Limb (tissue), 2 donors: Measurements from ENCODE around the gene CDCA4.
A peak's percentile ranks its signal among the peaks of the same experiment; 100 is the strongest.
"Not testable (repeated sequence)": the region's sequence is repeated elsewhere in the genome, so short reads cannot be mapped to it uniquely, and the experiment has no call there.

Experiments
- DNase-seq, 2 donors: peaks; one replicate each; pipeline ENCODE4 v3.0.0-alpha.2; 2016; ENCODE audit errors: extremely low spot score in 2 of 2

CDCA4 gene

DNA sequence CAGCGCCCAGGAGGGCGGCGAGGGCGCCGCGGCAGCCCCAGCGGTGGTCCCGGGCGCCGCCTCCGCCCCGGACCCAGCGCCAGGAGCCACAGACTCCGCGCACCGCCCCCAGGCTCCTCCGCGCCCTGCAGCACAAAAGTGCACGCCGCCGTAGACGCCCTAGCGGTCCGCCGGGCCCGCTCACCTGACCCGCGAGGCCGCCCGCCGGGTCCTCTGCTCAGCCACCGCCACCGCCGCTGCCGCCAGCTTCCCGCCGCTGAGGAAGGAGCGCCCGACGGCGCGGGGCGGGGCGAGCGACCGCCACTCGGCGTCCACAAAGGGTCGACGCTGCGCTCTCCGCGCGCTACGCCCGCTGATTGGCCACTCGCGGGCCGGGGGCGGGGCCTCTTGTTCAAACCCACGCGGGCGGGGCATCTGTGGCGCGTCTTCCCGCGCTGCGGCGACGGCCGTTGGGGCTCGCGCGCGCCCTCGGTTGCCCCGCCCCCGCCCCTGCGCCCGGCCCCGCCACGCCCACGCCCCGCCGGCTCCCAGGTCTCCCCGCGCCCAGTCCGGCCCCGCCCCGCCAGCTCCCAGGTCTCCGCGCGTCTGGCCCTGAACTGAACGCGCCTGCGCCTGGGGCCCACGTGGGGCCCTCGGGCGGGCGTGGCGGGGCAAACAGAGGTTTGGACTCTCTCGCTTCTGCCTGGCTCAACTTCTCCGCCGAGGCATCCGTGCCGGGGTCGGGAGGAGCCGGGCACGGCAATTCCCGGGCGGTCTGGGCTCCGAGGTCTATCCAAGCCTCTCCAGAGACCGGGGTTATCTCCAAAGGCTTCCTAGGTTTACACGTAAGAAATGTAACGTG is at the start of gene CDCA4:
CDCA4 (minus strand) TSS at position 269 of the 841 bp plus-strand sequence. CDS start 9,154 bp downstream, outside the sequence.
- peak; percentile 96 to 100 for DNase-seq

DNA sequence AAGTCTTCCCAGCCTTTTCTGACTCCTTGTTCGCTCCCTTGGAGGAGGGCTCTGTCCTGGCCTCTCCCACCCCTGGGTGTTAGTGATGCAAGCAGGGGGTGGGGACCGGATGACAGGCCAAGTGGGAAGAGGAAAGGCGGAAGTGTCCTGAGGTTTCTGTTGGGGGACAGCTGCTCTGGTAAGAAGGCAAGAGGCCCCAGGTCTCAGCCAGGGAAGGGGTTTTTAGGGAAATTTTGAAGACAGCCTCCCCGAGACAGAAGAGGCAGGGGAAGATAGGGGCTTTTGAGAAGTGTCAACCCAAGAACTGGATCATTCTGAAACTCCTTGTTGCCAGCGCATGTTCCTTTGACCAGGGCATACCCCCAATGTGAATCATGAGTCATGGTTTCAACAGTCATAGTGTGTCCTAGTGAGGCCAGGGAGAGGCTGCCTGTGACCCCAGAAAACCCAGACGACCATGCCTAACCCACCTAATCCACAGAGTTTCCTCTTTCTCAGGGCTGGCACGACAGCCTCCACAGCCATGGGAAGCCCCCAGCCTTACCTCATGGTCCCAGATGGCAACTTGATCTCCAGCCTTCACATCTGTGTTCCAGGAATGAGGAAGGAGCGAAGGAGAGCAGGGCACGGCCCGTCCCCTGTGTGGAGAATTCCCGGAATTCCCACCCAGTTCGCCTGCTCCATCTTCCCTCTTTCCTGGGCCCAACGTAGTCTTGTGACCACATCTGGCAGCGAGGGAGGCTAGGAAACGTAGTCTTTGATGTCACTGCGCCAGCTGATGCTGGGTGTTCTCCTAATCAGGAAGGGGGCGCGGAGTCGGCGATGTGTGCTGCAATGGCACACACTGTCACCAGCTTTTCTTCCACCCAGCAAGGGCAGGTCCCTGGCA is 49.2 kb upstream of the CDCA4 start:
- peak in 1 of 2 donors; percentile 30 for DNase-seq

DNA sequence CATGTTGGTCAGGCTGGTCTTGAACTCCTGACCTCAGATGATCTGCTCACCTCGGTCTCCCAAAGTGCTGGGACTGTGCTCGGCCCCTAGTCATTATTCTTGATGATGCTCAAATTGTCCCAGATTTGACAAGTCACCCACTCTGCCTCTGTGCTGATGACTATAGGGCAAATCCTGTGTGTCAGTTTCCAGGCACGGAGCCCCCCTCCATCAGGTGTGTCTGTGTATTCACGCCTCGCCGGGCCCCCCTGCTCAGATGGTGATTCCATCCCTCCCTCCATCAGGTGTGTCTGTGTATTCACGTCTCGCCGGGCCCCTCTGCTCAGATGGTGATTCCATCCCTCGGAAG is 48.6 kb upstream of the CDCA4 start:
- no peak for DNase-seq

DNA sequence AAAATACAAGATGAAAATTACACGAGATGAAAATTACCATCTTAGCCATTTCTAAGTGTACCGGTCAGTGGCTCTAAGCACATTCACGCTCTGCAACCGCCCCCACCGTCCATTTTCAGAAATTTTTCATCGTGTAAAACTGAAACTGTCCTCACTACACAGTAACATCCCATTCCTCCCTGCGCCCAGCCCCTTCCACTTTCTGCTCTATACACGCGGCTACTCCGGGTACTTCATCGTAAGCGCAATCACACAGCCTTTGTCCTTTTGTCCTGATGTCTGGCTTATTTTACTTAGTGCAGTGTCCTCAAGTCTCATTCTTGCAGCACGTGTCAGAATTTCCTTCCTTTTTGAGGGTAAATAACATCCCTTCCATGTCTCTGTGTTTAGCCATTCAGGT is 47.9 kb upstream of the CDCA4 start:
- DNase-seq: no peak

DNA sequence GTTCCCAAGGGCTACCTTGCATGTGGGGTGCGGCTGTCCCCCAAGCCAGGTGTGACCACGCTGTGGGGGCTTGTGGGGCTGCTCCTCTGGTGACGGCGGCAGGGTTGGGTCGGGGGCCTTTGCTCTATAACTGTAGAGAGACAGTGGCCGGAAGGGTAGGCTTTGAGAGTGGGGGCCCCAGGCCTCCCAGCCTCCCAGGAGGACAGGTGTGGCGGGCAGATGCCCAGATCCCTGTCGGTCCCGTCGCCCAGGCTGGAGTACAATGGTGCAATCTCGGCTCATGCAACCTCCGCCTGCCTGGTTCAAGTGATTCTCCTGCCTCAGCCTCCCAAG is 47.1 kb upstream of the CDCA4 start:
- no peak for DNase-seq

DNA sequence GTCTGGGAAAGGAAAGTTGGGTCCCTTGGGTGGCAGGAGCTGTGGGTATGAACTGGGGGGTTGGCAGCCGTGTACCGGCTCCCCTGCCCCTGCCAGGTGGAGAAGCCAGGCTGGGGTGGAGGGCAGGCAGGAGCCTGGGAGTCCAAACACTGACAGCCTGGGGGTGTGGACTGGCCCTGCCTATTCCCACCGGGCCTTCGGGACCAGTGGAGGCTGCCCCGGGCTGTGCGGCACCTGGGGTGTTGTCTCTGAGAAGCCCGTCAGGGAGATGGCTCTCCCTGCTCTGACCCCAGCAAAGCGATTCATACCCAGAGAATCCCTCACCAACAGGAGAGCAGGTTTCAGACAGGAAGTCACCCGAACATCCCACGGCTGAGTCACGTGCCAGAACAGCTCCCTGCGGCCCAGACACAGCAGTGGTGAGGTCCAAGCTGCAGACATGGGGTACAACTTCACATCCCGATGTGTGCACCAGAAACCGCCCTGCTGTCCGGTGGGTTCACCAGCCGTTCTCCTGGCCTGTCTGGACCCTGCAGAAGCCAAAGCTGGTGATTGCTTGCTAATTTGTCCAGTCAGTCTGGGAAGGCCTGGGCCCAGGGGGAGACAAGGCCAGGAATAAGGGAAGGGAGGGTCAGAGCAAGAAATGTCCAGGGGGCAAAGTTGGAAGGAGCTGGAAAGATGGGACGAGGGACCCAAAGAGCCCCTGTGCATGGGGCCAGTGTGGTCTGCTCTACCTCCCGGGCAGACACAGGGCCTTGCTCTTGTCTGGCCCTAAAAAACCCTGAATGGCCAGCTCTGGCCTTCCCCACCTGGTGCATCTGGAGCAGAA is 46.5 kb upstream of the CDCA4 start:
- no peak for DNase-seq

DNA sequence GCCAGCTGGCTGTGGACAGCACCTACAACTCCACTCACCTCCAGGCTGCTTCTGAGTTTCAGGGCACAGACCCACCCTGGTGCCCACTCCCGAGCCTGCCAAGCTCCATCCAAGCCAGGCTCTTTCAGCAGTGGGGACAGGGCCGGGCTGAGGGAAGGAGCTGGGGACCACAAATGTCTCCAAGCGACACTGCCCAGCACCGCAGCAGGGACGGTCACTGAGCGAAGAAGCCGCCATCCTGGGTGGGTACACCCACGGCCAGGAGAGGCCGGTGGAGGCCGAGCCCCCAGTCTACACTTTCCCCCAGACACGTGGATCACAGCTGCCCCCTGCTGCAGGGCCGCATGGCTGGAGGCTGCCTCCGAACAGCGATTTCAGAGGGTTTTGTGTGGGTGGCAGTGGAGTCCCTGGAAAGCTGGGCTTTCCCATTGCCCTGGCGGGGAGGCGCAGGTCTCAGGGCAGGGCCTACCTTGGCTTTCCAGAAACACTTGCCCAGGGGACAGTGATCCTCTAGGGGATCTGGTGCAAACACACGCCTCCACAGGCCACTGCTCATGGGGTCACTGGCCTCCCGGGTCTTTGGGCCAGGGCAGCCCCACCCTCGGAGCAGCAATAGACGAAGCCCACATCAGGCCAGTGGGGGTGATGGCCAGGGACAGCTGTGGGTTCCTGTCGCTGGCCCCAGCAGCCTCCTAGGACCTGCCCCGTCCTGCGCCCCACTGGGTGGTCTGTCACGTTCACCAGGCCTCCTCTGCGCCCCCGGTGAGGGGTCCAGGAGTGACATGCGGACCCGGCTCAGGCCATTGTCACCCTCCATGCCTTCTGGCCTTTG is 45.6 kb upstream of the CDCA4 start:
- peak in 1 of 2 donors; percentile 23 for DNase-seq

DNA sequence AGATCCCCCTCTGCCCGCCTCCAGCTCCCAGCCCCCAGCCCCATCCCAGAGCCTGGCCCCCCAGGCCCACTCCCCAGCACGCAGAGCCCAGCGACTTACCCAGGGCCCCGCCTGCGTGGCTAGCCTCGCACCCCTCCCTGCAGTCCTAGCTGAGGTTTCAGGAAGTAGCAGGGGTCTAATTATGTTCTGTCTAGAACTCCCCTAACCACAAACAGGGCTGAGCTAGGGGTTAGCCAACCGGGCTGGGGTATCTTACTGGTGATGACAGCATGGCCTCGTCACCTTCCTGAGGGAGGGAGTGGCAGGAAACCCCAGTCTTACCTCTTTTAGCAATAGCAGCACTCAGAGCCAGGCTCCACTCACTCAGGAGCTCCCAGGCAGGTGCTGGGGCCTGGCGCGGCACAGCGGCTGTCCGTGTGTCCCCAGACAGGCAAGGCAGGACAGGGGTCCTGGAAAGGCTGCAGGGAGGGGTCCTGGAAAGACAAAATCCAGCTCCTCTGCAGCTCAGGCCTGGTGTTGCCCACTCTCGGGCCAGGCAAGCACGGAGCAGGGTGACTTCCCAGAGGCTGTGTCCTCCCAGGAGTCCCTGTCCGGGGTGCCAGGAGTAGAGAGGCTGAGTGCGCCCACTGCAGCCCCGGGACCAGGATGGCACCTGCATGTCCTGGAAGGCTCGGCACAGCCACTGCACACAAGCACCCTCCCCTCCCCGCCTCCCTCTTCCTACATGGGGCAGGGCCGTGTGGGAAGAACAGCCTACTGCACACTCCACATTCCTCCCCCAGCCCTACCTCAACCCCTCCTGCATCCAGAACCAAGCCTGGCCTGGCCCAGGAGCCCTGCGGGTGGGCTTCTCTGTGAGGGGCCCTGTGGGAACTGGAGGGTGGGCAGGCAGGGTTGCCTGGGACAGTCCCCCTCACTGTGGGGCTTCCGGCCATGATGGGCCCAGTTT is 44.7 kb upstream of the CDCA4 start, which contains the start of gene GPR132:
GPR132 (minus strand) TSS at position 151 of the 949 bp plus-strand sequence. CDS start 10,010 bp downstream, outside the sequence.
- peak in 1 of 2 donors; percentile 32 for DNase-seq

DNA sequence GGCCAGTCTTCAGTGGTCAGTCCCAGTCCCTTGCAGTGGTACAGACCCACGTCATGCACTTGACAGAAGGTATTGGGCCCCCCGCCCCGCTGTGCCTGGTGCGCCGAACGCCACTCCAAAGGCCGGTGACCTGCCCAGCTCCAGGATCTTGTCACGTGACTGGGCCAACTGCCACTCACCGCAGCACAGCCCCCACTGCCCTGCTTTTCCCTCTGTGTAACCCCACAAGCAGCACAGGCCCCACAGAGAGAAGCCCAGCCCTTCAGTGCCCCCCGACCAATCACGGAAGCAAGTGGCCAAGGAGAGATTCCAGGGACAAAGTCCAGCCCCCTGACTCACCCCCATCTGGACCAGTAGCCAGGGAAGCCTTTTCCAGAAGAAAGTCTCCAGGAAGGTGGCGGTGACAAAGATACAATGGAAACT is 43.8 kb upstream of the CDCA4 start:
- peak in 1 of 2 donors; percentile 38 for DNase-seq

DNA sequence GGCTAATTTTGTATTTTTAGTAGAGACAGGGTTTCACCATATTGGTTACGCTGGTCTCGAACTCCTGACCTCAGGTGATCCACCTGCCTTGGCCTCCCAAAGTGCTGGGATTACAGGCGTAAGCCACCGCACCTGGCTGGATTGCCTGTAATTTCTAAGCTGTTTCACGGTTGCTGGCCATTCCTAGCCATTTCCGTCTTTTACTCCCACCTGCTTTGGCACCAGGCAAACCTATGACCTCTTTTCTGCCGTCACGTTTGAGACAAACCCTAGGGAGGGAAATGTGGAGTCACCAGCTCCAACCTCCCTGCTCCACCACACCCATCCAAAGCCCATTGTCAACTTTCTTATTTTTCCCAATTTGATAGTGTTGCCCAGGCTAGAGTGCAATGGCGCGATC is 43.1 kb upstream of the CDCA4 start:
- DNase-seq: no peak

DNA sequence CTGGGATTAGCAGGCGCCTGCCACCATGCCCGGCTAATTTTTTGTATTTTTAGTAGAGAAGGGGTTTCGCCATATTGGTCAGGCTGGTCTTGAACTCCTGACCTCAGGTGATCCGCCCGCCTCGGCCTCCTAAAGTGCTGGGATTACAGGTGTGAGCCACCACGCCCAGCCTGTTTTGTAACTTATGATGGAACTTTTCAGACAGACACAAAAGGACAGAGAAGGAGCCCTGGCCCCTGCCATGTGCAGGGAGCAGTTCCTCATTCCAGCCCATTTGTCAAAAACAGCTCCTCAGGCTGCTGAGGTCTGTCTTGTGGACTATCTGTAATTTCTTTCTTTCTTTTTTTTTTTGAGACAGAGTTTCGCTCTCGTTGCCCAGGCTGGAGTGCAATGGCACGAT is 42.6 kb upstream of the CDCA4 start:
- not testable (repeated sequence) for DNase-seq

DNA sequence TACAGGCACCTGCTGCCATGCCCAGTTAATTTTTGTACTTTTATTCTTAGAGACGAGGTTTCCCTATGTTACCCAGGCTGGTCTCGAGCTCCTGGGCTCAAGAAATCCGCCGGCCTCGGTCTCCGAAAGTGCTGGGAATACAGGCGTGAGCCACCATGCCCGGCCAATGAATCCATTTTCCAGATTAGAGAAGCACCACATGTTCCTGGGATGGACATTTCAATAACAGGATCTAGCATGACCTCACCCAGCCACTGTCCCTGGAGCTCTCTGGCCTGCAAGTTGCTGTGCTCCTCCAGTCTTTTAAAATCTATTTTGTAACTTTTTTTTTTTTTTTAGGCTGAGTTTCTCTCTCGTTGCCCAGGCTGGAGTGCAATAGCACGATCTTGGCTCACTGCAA is 42.2 kb upstream of the CDCA4 start:
- DNase-seq: no peak

DNA sequence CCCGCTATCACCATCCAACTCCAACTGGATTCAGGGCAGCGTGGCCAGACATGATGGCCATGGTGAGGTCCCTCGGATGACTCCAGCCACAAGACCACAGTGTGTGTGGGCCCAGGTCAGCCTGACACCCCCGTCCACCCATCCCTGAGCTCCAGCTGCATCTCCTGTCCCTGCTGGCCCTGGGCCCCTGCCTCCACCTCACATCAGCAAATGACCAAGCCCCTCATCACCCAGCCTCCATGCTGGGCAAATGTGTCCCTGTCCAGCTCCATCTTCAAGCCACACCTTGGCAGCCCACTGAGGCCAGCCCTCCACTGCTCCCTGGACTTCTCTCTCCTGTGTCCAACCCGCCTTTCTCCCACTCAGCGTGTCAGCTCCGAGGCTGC is 41.2 kb upstream of the CDCA4 start:
- no peak for DNase-seq

DNA sequence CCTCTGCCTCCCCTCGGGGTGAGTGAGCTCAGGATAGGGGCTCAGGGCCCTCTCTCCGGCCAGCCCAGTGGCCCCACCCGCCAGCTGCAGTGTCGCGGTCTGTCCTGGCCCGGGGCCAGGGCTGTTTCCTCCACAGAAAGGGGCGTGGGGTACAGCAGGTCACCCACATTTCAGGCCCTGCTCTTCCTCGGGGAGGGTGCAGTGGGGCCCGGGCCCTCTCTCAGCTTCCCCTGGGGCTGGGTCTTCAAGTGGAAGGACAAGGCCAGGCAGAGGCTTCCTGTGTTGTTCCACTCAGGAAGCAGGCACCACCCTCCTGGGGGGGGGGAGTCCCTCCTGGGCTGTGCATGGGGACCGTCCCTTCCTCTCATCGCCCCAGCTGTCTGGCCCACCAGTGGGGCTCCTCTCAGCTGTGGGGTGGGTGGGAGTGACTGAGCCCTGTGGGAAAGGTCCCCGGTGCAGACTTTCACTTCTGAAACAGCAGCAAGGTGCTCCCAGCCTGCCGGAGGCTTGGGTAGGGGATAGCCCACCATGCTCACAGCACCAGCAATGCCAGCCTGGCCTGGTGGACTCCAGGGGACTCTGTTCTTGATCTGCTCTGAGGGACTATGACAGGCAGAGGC is 40.7 kb upstream of the CDCA4 start:
- peak in 1 of 2 donors; percentile 49 for DNase-seq

DNA sequence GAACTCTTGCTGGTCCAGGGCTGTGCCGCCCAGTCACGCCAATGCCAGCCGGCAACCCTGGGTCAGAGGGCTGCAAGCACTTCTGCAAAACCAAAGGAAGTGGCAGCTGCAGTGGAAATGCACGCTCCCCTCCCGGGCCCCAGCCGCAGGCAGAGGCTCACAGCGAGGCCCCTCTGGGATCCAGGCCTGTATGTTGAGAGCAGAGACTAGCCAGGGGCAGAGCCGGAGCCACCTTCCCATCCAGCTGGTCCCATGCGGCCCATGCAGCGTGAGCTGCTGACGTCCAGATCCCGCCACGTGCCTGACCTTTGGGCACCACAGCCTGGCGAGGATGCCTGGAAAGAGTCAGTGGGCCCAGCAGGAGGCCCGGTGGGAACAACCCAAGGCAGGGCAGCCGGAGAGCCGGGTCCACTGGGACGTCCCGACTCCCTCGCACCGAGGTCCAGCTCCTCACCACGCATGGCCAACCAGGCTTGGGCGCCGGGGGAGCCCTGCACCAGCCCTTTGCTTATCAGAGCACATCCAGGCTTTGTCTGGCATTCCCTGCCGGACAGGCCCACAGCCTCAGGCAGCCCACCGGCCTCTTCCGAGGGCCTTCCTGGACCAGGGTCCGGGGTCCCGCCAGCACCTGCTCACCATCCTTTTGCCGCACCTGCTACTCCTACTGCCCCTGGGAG is 40.0 kb upstream of the CDCA4 start:
- peak in 1 of 2 donors; percentile 63 for DNase-seq

DNA sequence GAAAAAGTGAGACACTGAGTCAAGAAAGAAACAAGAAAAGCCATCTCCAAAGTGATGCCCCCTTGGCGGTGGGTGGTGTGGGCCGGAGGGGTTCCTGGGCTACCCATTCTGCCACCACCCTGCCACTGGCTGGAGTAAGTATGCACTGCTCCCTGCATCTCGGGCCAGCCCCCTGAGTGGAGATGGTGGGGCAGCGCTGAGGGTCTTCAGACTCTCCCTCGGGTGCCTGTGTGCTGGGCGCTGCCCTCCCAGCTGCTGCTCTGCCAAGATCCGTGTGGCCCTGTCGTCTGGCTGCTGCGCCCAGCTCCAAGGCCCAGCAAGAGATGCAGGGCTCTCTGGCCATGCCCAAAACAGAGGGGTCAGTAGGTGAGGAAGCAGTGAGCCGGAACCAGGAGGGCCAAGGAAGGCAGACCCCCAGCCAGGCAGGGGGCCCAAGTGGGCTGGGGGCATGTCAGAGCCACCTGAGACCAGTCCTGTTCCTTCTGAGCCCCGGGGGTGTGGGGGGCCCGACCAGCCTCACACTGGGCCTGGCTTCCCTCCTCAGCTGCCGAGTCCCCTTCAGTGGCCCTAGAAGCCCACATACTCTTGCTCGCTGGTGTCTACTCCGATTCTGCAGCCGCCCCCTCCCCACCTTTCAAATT is 39.2 kb upstream of the CDCA4 start:
- no peak for DNase-seq

DNA sequence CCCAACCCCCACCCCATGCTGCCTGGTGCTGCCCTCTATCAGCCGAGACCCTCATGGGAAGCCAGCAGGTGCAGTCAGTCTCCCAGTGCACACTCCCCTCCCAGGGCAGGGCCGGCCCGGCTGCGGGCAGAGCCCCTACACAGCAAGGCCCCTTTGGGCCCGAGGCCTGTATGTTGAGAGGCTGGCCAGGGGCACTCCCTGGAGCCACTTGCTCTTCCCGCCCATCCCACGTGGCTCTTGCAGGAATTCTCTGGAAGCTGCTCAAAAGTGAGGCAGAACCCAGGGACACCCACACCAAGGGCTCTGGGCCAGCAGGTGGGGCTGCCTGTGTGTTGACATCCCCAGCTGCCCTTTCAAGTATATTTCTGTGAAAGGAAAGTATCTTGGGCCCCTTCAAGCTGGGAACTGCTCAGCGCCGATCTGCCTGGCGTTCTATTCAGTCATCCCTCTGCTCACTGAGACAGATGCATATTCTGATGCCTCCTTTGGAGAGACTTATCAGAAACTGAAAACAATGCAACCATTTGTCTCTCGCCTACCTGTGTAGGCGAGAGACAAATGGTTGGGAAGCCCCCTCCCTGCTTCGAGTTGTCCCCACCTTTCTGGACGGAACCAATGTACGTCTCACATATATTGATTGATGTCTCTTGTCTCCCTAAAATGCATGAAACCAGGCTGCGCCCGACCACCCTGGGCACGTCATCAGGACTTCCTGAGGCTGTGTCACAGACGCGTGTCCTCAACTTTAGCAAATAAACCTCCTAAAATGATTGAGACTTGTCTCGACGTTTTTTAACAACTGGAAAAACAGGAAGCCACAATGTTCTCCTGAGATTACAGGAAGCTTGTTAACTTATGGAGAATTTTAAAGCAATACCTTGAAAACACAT is 38.4 kb upstream of the CDCA4 start:
- DNase-seq: peak in 1 of 2 donors; percentile 58
